ENCODE measurements around the gene ANK3. TPM values are rescaled to one million over a fixed set of nuclear protein-coding genes. Genes with fewer than 3 reads are reported as not detected.

Gene ANK3
- total RNA-seq, 1 donor from 2014 or later: 35.1 TPM

DNA sequence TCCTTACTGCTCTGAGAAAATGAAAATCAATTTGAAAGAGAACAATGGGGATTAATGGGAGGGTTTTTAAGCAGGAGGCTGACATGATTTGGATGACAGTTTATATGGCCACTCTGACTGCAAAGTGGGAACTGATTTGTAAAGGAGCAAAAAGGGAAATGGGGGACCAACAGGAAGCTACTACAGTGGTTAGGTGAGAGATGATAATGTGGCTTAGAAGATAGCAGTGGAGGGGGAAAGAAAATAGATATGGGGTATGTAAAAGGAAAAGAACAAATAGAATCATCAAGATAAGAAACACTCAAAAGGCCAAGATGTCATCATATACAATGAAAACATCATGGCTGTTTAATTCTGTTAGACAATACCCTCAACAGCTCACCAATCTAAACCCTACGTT, 177.5 kb downstream of the ANK3 start:
- Mint-ChIP-seq H3K36me3 (ENCODE audit: low read depth) (peaks cover 20% of the 10 kb centered on the region), H3K27ac (ENCODE audit: unreplicated experiment) (no peak overlapping the region), H3K9me3 (ENCODE audit: low read depth) (peaks cover 16% of the 10 kb centered on the region), H3K4me1 (ENCODE audit: low read depth) (peaks cover 15% of the 10 kb centered on the region), H3K4me3 (ENCODE audit: unreplicated experiment) (no peak overlapping the region), H3K27me3 (ENCODE audit: low read depth) (no peaks in the 10 kb centered on the region)
- TF ChIP-seq, protein P1, sequence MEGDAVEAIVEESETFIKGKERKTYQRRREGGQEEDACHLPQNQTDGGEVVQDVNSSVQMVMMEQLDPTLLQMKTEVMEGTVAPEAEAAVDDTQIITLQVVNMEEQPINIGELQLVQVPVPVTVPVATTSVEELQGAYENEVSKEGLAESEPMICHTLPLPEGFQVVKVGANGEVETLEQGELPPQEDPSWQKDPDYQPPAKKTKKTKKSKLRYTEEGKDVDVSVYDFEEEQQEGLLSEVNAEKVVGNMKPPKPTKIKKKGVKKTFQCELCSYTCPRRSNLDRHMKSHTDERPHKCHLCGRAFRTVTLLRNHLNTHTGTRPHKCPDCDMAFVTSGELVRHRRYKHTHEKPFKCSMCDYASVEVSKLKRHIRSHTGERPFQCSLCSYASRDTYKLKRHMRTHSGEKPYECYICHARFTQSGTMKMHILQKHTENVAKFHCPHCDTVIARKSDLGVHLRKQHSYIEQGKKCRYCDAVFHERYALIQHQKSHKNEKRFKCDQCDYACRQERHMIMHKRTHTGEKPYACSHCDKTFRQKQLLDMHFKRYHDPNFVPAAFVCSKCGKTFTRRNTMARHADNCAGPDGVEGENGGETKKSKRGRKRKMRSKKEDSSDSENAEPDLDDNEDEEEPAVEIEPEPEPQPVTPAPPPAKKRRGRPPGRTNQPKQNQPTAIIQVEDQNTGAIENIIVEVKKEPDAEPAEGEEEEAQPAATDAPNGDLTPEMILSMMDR (IDR thresholded peaks at IDR 0.05): no peak
- DNase-seq (ENCODE audit: low spot score): no peak

DNA sequence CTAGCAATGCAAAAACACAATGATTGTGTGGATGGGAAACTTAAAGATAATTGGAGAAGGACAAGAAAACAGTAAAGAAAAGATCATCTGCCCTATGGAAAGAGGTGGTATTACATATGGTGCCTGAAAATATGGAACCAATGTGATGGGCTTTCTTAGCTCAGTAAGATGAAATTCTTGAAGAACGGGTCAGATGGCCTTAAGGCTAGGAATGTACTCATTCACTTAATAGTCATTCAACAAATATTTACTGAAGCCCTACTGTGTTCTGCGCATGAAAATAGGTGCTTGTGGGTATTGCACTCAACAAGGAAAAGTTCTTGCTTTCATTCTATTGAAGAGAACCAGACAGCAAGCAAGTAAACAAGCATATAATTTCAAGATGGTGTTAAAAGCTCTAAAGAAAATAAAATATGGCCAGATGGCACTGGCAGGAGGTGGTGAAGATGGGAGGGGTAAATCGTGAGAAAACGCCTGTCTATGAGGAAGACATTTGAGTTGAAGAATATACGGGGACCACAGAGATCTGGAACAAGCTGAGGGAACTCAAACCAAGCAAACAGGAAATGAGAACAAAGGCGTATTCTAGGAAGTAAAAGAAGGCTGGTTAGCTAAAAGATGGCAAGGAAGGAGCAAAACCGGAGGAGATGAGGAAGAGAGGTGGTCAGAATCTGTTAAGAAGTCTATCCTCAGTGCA, 179.7 kb downstream of the ANK3 start:
- no peak for DNase-seq (ENCODE audit: low spot score)
- no peak overlapping the region for H3K27ac Mint-ChIP-seq (ENCODE audit: unreplicated experiment)
- H3K4me3 Mint-ChIP-seq (ENCODE audit: unreplicated experiment): no peak overlapping the region

DNA sequence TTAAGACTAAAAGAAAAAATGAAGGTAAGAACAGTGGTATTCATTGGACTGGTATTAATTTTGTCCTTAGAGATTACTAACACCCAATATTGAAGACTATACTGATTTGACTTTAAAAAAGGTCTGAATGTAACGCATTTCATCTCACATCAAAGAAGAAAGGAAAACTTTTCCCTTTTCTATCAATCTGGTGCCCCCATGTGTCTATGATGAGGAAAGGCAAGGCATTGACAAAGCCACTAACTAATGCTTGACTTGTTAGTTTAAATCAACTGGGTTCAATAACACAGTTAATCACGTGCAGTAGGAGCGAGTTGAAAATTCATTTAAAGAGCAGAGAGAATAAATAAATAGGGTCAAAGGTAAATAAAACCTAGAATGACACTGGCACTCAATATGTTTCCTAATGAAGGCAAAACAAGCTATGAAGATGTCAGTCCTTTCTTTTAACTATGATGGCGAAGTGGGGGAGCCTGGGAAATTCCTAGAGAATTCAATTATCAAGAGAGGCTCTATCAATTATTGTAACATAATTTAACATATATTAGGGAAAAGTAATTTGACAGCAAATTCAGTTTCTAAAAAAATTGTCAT, 180.9 kb downstream of the ANK3 start:
- Mint-ChIP-seq H3K27me3 (ENCODE audit: low read depth) (no peaks in the 10 kb centered on the region), H3K9me3 (ENCODE audit: low read depth) (peaks cover 9% of the 10 kb centered on the region), H3K4me1 (ENCODE audit: low read depth) (peaks cover 27% of the 10 kb centered on the region), H3K36me3 (ENCODE audit: low read depth) (peaks cover 19% of the 10 kb centered on the region), H3K4me3 (ENCODE audit: unreplicated experiment) (no peak overlapping the region), H3K27ac (ENCODE audit: unreplicated experiment) (no peak overlapping the region)
- TF ChIP-seq, protein P1 (IDR thresholded peaks at IDR 0.05): peak; percentile 98
- no peak for DNase-seq (ENCODE audit: low spot score)

More for the DNA sequence above, 179.7 kb downstream of the ANK3 start:
- Mint-ChIP-seq H3K36me3 (ENCODE audit: low read depth) (peaks cover 20% of the 10 kb centered on the region), H3K27me3 (ENCODE audit: low read depth) (no peaks in the 10 kb centered on the region), H3K4me1 (ENCODE audit: low read depth) (peaks cover 22% of the 10 kb centered on the region), H3K9me3 (ENCODE audit: low read depth) (peaks cover 12% of the 10 kb centered on the region)
- TF ChIP-seq, protein P1 (IDR thresholded peaks at IDR 0.05): no peak

DNA sequence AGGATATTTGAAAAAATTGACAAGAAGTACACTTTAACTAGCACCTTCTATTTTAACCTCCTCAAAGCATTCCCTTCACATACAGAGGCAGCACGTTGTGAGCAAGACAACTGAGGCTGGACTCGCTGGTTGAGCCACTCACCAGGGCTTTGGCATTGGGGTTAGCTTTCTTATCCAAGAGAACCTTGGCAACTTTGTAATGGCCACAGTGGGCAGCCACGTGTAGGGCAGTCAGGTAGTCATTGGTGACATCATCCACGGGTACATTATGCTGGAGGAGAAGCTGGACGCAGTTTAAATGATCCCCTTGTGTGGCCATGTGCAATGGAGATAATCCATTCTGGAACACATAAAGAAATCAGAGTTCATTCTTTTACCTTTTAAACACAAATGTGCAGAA, 181.8 kb downstream of the ANK3 start:
- H3K4me1 Mint-ChIP-seq (ENCODE audit: low read depth): peaks cover 27% of the 10 kb centered on the region
- H3K27me3 Mint-ChIP-seq (ENCODE audit: low read depth): no peaks in the 10 kb centered on the region
- no peak overlapping the region for H3K4me3 Mint-ChIP-seq (ENCODE audit: unreplicated experiment)
- TF ChIP-seq, protein P1 (IDR thresholded peaks at IDR 0.05): no peak
- no peak overlapping the region for H3K27ac Mint-ChIP-seq (ENCODE audit: unreplicated experiment)
- no peak for DNase-seq (ENCODE audit: low spot score)
- peaks cover 19% of the 10 kb centered on the region for H3K36me3 Mint-ChIP-seq (ENCODE audit: low read depth)
- H3K9me3 Mint-ChIP-seq (ENCODE audit: low read depth): peaks cover 6% of the 10 kb centered on the region

DNA sequence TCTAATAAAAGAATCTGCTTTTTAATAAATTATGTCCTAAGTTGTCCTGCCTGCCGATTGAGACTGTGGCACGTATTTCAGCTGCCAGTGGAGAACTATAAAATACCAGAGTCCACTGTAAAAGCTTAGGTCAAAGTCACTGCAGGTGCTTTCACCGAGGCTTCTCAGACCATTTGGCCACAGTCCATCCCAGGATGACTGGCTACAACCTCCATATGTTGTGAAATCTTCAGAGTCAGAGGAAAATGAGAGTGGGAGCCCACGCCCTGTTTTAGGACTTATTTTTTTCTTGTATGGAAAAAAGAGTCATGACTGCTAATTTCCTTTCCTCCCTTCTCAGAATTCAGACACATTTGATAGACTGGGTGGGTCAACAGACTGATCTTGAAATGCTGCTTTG, 182.9 kb downstream of the ANK3 start:
- Mint-ChIP-seq H3K4me3 (ENCODE audit: unreplicated experiment) (no peak overlapping the region), H3K9me3 (ENCODE audit: low read depth) (no peaks in the 10 kb centered on the region), H3K27me3 (ENCODE audit: low read depth) (no peaks in the 10 kb centered on the region), H3K27ac (ENCODE audit: unreplicated experiment) (no peak overlapping the region), H3K4me1 (ENCODE audit: low read depth) (peaks cover 27% of the 10 kb centered on the region), H3K36me3 (ENCODE audit: low read depth) (peaks cover 11% of the 10 kb centered on the region)
- TF ChIP-seq, protein P1 (IDR thresholded peaks at IDR 0.05): no peak
- no peak for DNase-seq (ENCODE audit: low spot score)
